Adrenal gland (tissue), 5 donors: Measurements from ENCODE around the gene PTPRD.

Experiments
- CTCF ChIP-seq, 6 experiments: fragments of 450-650 bp in 4 of 6; fragments of 200-600 bp in 2 of 6; sonication (generic) in 1 of 6; IDR thresholded peaks; 1 replicate in 5 of 6; 2 replicates in 1 of 6; pipeline versions ENCODE4 v1.5.1 to v1.8.0; 2016 to 2021; ENCODE audit warnings: antibody characterized with exemption in 6 of 6, mild to moderate bottlenecking in 2 of 6, moderate library complexity in 1 of 6
- POLR2A ChIP-seq, 2 donors: fragments of 450-650 bp; IDR thresholded peaks; one replicate each; pipeline ENCODE4 v1.6.1; 2017; ENCODE audit warnings: antibody characterized with exemption in 2 of 2, mild to moderate bottlenecking in 2 of 2, moderate library complexity in 1 of 2
- donor health status: DM: no; HTN: no; CAD: no.

- no peak for TF ChIP-seq CTCF (IDR thresholded peaks at IDR 0.05)
- no peak for TF ChIP-seq POLR2A (IDR thresholded peaks at IDR 0.05)
Measured at GRCh38 chr9:9078301-9078700, 1534.5 kb downstream of the PTPRD start.
